ENCODE measurements around the gene RAB36.

The RAB36 gene

DNA sequence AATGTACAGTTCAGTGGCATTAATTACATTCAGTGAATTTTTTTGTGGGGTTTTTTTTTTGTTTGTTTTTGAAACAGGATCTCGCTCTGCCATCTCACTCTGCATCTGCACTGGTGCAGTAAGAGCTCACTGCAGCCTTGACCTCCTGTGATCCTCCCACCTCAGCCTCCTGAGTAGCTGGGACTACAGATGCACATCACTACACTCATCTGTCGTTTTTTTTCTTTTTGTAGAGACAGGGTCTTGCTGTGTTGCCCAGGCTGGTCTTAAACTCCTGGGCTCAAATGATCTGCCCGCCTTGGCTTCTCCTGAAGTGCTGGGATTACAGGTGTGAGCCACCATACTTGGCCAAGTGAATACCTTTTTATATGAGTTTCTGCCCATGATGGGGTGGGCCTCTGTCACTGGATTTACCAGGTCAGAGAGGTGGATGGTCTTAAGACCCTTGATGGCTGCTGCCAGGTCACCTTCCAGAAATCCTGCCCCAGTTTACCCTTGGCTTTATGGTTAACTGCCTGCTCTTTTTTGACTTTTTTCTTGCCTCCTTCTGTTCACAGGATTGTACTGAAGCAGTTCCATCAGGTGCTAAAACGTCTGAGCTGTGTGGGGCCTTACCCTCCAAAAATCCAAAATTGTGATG, 57.7 kb downstream of the RAB36 start:
- H3K4me1 Mint-ChIP-seq (ENCODE audit: low read depth), result peaks cover 30% of the 10 kb centered on the region
- H3K4me3 Mint-ChIP-seq, result no peak overlapping the region
- no peak overlapping the region for H3K27ac Mint-ChIP-seq

GRCh38 chr22:23203452-23204124, 58.3 kb downstream of the RAB36 start:
- Mint-ChIP-seq H3K36me3 (ENCODE audit: low read depth) (peaks cover 20% of the 10 kb centered on the region), H3K9me3 (no peaks in the 10 kb centered on the region), H3K27me3 (no peaks in the 10 kb centered on the region), H3K27ac (no peak overlapping the region), H3K4me1 (ENCODE audit: low read depth) (peaks cover 32% of the 10 kb centered on the region), H3K4me3 (no peak overlapping the region)

More for the DNA sequence above, 57.7 kb downstream of the RAB36 start:
- H3K27me3 Mint-ChIP-seq, result no peaks in the 10 kb centered on the region
- H3K9me3 Mint-ChIP-seq, result no peaks in the 10 kb centered on the region
- peaks cover 20% of the 10 kb centered on the region for H3K36me3 Mint-ChIP-seq (ENCODE audit: low read depth)

GRCh38 chr22:23204125-23204488, 58.8 kb downstream of the RAB36 start:
- Mint-ChIP-seq H3K27ac (no peak overlapping the region), H3K4me3 (no peak overlapping the region), H3K36me3 (ENCODE audit: low read depth) (peaks cover 20% of the 10 kb centered on the region), H3K9me3 (no peaks in the 10 kb centered on the region), H3K27me3 (no peaks in the 10 kb centered on the region), H3K4me1 (ENCODE audit: low read depth) (peaks cover 32% of the 10 kb centered on the region)

DNA sequence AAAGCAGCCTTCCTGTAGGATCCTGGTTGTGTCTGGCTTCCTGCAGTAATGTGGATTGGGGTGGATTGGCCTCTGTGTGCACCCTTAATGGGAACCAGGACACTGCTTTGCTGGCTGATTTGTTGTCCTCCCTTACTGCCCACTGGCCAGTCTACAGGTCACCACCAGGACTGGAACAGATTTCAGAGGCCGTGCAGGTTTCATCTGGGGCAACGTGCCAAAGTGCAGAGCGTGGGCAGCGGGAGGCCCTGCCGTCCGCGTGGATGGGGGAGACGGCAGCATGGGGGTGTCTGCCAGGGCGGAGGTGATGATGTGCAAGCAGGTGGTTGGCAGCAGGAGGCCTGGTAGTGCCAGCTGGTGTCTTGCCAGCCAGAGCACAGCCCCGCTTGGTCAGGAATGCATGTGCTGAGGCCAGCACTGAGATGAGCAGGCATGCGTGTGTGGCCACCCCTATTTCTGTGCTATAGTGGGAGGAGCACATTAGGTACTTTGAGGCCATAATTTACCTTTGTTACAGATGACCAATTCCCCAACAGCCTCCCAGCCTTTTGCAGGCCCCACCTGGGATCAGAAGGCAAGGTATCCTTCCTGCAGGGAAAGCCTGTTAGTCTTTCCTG, 59.4 kb downstream of the RAB36 start:
- Mint-ChIP-seq H3K4me3 (no peak overlapping the region), H3K27me3 (no peaks in the 10 kb centered on the region), H3K27ac (no peak overlapping the region), H3K4me1 (ENCODE audit: low read depth) (peaks cover 32% of the 10 kb centered on the region), H3K9me3 (no peaks in the 10 kb centered on the region), H3K36me3 (ENCODE audit: low read depth) (peaks cover 20% of the 10 kb centered on the region)

- Mint-ChIP-seq H3K27me3 (no peaks in the 10 kb centered on the region), H3K27ac (no peak overlapping the region), H3K4me3 (no peak overlapping the region), H3K4me1 (ENCODE audit: low read depth) (peaks cover 31% of the 10 kb centered on the region), H3K36me3 (ENCODE audit: low read depth) (peaks cover 22% of the 10 kb centered on the region), H3K9me3 (no peaks in the 10 kb centered on the region)
Measured at GRCh38 chr22:23205339-23206049, 60.2 kb downstream of the RAB36 start.

DNA sequence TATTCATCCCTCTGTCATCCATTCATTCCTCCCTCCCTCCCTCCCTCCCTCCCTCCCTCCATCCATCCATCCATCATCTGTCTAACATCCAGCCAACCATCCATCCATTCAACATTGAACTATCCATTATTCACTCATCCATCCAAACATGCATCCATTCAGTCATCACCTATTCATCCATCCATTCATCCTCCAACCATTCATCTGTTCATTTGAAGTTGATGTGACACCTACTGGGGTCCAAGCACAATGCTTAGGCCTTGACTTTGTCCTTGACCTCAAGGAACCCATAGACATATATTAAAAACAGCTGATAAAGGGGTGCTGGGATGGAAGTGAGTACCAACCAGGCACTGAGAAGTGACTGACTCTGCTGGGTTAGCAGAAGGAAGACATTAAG, 61.6 kb downstream of the RAB36 start:
- no peaks in the 10 kb centered on the region for H3K9me3 Mint-ChIP-seq
- no peak overlapping the region for H3K4me3 Mint-ChIP-seq
- peaks cover 27% of the 10 kb centered on the region for H3K36me3 Mint-ChIP-seq (ENCODE audit: low read depth)
- peaks cover 28% of the 10 kb centered on the region for H3K4me1 Mint-ChIP-seq (ENCODE audit: low read depth)
- no peak overlapping the region for H3K27ac Mint-ChIP-seq
- H3K27me3 Mint-ChIP-seq, result no peaks in the 10 kb centered on the region

DNA sequence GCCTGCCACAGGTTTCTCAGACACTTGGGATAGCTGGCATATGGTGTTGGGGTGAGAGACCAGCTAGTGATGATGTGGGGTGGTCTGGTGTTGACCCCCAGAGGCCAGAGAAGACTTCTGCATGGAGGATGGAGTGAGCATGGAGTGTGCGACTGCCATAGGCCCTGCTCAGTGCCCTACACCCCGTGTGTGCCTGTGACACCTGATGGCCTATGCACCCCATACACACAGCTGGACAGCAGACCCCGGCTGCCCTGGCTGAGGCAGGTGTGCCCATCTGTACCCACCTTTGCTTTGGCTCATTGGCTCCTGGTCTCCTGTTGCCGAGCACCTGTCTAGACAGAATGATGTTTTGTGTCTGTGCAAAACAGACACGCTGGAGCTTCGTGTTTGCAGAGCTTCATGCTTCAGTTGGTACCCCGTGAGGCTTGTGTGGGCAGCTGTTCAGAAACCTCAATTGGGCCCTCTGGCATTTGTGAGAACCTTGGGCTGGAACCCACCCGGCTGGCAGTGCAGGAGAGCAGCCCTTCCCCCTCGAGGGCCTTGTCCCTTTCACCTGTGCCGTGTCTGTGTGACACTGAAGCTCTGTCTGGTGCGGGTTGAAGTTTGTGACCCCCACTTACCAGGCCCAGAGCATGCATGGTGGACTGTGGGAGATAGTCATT, 62.6 kb downstream of the RAB36 start:
- Mint-ChIP-seq H3K27ac (no peak overlapping the region), H3K27me3 (no peaks in the 10 kb centered on the region), H3K4me1 (ENCODE audit: low read depth) (peaks cover 28% of the 10 kb centered on the region), H3K36me3 (ENCODE audit: low read depth) (peaks cover 27% of the 10 kb centered on the region), H3K9me3 (no peaks in the 10 kb centered on the region), H3K4me3 (no peak overlapping the region)

- Mint-ChIP-seq H3K36me3 (ENCODE audit: low read depth) (peaks cover 22% of the 10 kb centered on the region), H3K4me3 (no peak overlapping the region), H3K27me3 (no peaks in the 10 kb centered on the region), H3K4me1 (ENCODE audit: low read depth) (peaks cover 49% of the 10 kb centered on the region), H3K27ac (no peak overlapping the region), H3K9me3 (no peaks in the 10 kb centered on the region)
Measured at GRCh38 chr22:23210428-23211170, 65.3 kb downstream of the RAB36 start.

DNA sequence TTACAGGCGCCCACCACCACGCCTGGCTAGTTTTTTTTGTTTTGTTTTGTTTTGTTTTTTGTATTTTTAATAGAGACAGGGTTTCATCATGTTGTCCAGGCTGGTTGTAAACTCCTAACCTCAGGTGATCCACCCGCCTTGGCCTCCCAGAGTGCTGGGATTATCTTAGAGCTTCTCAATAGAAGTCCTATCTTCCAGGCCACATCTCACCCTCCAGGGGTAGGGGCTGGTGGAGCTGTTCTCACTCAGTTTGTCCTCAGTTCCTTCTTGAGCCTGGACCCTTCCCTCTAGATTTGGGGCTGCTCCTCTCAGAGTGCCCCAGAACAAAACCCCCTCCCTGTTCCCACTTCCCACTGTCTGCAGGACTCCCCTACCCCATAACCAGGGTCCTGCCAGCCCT, 66.3 kb downstream of the RAB36 start:
- peak overlapping the region; percentile 38 for H3K27ac Mint-ChIP-seq
- H3K9me3 Mint-ChIP-seq, result no peaks in the 10 kb centered on the region
- H3K4me3 Mint-ChIP-seq, result no peak overlapping the region
- H3K36me3 Mint-ChIP-seq (ENCODE audit: low read depth), result peaks cover 20% of the 10 kb centered on the region
- peaks cover 59% of the 10 kb centered on the region for H3K4me1 Mint-ChIP-seq (ENCODE audit: low read depth)
- no peaks in the 10 kb centered on the region for H3K27me3 Mint-ChIP-seq

GRCh38 chr22:23212061-23213021, 67.1 kb downstream of the RAB36 start:
- no peaks in the 10 kb centered on the region for H3K9me3 Mint-ChIP-seq
- no peak overlapping the region for H3K4me3 Mint-ChIP-seq
- H3K27ac Mint-ChIP-seq, result peak overlapping the region; percentile 38
- peaks cover 66% of the 10 kb centered on the region for H3K4me1 Mint-ChIP-seq (ENCODE audit: low read depth)
- no peaks in the 10 kb centered on the region for H3K27me3 Mint-ChIP-seq
- peaks cover 13% of the 10 kb centered on the region for H3K36me3 Mint-ChIP-seq (ENCODE audit: low read depth)

DNA sequence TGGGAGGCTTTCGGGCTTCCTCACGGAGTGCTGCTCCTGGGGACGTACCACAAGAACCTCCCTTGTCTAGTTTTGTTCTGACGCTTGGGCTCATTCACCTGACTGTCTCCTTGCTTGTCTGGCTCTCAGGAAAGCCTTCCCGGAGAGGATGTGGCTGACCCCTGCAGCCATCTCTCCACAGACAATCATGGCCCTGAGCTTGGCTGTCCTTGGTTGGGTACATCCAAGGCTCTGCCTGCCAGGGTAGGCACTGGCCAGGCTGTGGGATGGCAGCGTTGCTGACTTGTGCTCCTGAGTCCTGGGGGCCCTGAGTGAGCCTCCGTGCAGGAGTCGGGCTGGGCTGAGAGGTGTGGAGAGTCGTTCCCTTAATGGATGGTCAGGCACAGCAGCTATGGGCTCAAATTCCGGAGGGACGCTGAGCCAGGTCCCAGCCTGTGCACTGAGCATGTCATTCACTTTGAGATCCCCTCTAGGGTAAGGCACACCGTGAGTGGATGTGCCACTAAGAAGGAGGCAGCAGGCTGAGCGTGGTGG, 67.8 kb downstream of the RAB36 start:
- Mint-ChIP-seq H3K4me3 (no peak overlapping the region), H3K9me3 (no peaks in the 10 kb centered on the region), H3K27me3 (no peaks in the 10 kb centered on the region), H3K36me3 (ENCODE audit: low read depth) (peaks cover 11% of the 10 kb centered on the region), H3K4me1 (ENCODE audit: low read depth) (peaks cover 70% of the 10 kb centered on the region), H3K27ac (no peak overlapping the region)

DNA sequence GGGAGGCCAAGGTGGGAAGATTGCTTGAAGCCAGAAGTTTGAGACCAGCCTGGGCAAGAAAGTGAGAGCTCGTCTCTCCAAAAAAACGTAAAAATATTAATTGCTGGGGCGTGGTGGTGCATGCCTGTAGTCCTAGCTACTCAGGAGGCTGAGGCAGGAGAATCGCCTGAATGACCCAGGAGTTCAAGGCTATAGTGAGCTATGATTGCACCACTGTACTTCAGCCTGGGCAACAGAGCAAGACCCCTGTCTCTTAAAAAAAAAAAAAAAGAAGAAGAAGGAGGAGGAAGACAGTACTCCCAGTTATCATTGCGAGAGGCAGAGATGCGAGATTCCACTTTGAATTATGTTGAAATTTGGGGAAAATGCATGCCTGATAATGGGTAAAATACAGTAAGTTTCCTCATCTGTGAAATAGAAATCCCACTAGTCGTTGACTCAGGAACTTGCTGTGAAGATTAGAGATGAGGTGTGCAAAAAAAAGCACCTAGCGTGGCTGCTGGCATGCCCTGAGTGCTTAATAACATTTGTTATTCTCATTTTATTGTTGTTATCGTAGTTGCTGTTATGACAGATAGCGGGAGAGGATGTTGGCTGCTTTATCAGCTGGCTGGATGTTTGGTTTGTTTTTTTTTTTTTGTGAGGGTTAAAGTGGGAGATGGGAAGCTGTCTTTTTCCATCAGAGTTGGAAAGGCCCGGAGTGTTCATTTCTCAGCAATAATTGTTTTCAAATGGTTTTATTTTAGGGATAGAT, 68.5 kb downstream of the RAB36 start:
- Mint-ChIP-seq H3K4me1 (ENCODE audit: low read depth) (peaks cover 75% of the 10 kb centered on the region), H3K4me3 (no peak overlapping the region), H3K27me3 (no peaks in the 10 kb centered on the region), H3K9me3 (no peaks in the 10 kb centered on the region), H3K36me3 (ENCODE audit: low read depth) (peaks cover 11% of the 10 kb centered on the region), H3K27ac (peak overlapping the region; percentile 78)

Measured in stimulated activated naive CD8-positive, alpha-beta T cell treated with anti-CD3 and anti-CD28 coated beads, Interleukin-15, Interleukin-2, amounts not matched to agents 100 ng/mL and 50 ng/mL, for 24 hours (primary cell).